Measurements from ENCODE around the gene CD28. TPM values are rescaled to one million over a fixed set of nuclear protein-coding genes. Genes with fewer than 3 reads are reported as not detected.
"Not testable (repeated sequence)": the region's sequence is repeated elsewhere in the genome, so short reads cannot be mapped to it uniquely, and the experiment has no call there.

The CD28 gene
- total RNA-seq, 1 donor from 2014 or later, result 2.5 TPM

DNA sequence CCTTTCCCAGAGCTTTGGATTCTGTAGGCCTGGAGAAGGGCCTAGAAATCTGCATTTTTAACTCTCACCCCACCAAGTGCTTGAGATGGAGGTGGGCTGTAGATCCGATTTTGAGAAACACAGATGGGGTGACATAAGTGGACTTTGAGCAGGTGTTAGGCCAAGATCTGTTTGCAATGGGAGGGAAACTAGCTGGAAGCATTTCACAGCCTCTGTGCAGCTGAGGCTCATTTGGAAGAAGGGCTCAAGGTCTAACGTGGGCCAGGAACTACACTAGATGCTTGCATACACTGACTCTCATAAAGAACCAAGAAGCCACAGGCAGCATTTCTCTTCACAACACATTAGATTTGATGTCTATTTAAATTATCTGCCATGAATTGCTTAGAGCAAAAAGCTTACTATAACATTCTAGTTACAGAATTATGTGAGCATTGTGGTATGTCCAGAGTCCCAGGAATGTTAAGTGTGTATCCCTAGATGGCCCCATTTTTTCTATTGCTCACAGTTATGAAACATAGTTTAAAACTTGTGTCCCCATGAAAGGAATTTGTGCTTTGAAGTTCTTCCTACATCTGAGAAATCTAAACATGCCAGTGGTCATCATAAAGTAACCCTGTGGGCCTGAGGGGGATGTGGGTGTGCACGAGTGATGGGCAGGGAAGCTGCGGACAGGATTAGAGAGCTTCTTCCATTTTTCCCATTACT lies 77.2 kb downstream of the CD28 start:
- Histone ChIP-seq H3K36me3 (no peaks in the 10 kb centered on the region), H3K4me1 (peaks cover 44% of the 10 kb centered on the region), H3K27ac (peak overlapping the region; percentile 53), H3K27me3 (no peaks in the 10 kb centered on the region), H3K4me3 (no peak overlapping the region), H3K9me3 (no peaks in the 10 kb centered on the region)
- TF ChIP-seq, protein P1, sequence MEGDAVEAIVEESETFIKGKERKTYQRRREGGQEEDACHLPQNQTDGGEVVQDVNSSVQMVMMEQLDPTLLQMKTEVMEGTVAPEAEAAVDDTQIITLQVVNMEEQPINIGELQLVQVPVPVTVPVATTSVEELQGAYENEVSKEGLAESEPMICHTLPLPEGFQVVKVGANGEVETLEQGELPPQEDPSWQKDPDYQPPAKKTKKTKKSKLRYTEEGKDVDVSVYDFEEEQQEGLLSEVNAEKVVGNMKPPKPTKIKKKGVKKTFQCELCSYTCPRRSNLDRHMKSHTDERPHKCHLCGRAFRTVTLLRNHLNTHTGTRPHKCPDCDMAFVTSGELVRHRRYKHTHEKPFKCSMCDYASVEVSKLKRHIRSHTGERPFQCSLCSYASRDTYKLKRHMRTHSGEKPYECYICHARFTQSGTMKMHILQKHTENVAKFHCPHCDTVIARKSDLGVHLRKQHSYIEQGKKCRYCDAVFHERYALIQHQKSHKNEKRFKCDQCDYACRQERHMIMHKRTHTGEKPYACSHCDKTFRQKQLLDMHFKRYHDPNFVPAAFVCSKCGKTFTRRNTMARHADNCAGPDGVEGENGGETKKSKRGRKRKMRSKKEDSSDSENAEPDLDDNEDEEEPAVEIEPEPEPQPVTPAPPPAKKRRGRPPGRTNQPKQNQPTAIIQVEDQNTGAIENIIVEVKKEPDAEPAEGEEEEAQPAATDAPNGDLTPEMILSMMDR (IDR thresholded peaks at IDR 0.05), result no peak
- DNase-seq (no peak), ATAC-seq (peak; percentile 65)
- intact Hi-C loops (cut with DNase I), result no loop called here

DNA sequence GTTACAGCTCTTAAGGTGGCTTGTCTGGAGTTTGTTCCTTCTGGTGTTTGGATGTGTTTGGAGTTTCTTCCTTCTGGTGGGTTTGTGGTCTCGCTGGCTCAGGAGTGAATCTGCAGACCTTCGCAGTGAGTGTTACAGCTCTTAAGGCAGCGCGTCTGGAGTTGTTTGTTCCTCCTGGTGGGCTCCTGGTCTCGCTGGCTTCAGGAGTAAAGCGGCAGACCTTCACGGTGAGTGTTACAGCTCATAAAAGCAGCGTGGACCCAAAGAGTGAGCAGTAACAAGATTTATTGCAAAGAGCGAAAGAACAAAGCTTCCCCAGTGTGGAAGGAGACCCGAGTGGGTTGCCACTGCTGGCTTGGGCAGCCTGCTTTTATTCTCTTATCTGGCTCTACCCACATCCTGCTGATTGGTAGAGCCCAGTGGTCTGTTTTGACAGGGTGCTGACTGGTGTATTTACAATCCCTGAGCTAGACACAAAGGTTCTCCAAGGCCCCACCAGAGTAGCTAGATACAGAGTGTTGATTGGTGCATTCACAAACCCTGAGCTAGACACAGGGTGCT lies 78.4 kb downstream of the CD28 start:
- H3K4me1 ChIP-seq, result peaks cover 44% of the 10 kb centered on the region
- H3K27ac ChIP-seq; ATAC-seq; H3K4me3 ChIP-seq; DNase-seq; H3K36me3 ChIP-seq; intact Hi-C loops (cut with DNase I); H3K27me3 ChIP-seq; H3K9me3 ChIP-seq: not testable (repeated sequence)

DNA sequence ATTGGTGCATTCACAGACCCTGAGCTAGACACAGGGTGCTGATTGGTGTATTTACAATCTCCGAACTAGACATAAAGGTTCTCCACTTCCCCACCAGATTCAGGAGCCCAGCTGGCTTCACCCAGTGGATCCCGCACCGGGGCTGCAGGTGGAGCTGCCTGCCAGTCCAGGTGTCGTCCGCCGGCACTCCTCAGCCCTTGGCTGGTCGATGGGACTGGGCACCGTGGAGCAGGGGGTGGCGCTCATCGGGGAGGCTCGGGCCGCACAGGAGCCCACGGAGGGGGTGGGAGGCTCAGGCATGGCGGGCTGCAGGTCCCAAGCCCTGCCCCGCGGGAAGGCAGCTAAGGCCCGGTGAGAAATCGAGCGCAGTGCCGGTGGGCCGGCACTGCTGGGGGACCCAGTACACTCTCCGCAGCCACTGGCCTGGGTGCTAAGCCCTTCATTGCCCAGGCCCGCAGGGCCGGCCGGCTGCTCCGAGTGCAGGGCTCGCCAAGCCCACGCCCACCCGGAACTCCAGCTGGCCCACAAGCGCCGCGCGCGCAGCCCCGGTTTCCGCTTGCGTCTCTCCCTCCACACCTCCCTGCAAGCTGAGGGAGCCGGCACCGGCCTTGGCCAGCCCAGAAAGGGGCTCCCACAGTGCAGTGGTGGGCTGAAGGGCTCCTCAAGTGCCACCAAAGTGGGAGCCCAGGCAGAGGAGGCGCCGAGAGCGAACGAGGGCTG lies 79.1 kb downstream of the CD28 start:
- H3K4me3 ChIP-seq; H3K36me3 ChIP-seq; intact Hi-C loops (cut with DNase I); H3K9me3 ChIP-seq; DNase-seq; H3K27ac ChIP-seq; ATAC-seq; H3K27me3 ChIP-seq: not testable (repeated sequence)
- H3K4me1 ChIP-seq, result peaks cover 44% of the 10 kb centered on the region

DNA sequence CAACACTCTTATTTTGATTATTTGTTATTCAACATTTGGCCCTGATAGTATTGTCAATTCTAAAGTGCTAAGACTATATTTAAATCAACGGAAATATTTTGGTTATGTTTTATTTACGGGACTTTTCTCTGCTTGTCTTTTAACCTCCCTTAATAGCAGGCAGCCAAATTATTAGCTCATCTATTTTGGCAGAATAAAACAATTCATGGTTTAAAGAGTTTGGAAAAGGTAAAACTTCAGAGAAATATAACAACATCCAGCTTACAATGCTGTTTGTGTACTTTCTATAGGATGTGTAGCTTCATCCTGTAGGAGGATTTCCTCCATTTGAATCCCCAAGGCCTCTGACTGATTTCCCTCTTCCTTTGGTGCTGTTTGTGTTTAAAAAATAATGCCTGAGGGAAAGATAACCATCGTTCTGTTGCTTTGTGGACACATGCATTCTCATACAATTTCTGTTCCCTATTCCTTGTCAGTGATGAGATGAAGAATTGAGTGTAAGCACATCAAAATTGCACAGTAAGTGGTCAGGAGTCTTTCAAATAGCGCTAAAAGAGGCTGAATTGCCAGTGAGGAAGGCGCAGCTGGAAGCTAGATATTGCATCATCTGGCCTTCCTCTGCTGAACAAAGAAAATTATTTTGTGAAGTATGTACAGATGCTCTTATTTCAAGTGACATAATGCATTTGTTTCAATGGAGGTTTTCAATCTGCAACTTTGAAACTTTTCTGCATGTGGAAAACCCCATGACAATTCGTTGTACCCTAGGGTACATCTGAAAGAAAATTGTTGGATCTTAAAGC lies 80.3 kb downstream of the CD28 start:
- no peak for DNase-seq
- intact Hi-C loops (cut with DNase I), result no loop called here
- peak overlapping the region; percentile 37 for H3K27ac ChIP-seq

DNA sequence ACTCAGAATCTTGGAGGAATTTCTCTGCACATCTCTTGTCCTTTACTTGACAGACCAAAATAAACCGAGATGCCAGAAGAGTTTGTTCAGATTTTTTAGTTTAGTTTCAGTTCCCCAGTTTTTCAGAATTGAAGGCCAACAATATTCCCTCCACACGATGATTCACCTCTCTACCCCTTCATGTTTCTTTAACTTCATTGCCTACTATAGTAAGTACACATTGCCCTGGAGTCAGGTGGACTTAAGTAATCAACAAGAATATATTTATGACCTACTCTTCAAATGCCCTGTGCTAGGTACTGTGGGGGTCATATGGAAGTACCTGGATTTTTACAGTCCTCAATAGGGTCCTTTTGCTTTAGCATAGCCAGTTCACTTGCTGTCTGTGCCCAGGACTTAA lies 81.5 kb downstream of the CD28 start:
- intact Hi-C loops (cut with DNase I), result no loop called here
- Histone ChIP-seq H3K4me3 (no peak overlapping the region), H3K4me1 (peaks cover 31% of the 10 kb centered on the region), H3K36me3 (no peaks in the 10 kb centered on the region), H3K27ac (peak overlapping the region; percentile 37), H3K9me3 (no peaks in the 10 kb centered on the region), H3K27me3 (no peaks in the 10 kb centered on the region)
- ATAC-seq (peak; percentile 32), DNase-seq (no peak)
- TF ChIP-seq, protein P1 (IDR thresholded peaks at IDR 0.05), result no peak

More for the DNA sequence above, 80.3 kb downstream of the CD28 start:
- Histone ChIP-seq H3K4me3 (no peak overlapping the region), H3K4me1 (peaks cover 43% of the 10 kb centered on the region), H3K27me3 (no peaks in the 10 kb centered on the region), H3K36me3 (no peaks in the 10 kb centered on the region), H3K9me3 (no peaks in the 10 kb centered on the region)
- peak; percentile 63 for ATAC-seq
- TF ChIP-seq, protein P1 (IDR thresholded peaks at IDR 0.05), result no peak

Other genes with a start within 250 kb of the CD28 start
- 93.4 TPM for gene RAPH1, start 171.3 kb upstream of the CD28 start, total RNA-seq
- 1.4 TPM for gene CTLA4, start 161.1 kb downstream of the CD28 start, total RNA-seq
- gene ICOS, start 230.1 kb downstream of the CD28 start, total RNA-seq, result 2.1 TPM

Measured in upper lobe of right lung (tissue), 1 donor.